Esophagus muscularis mucosa (tissue), 4 donors: ENCODE data around the gene KRTAP16-1. TPM values are rescaled to one million over a fixed set of nuclear protein-coding genes. Genes with fewer than 3 reads are reported as not detected.
"Not testable (repeated sequence)": the region's sequence is repeated elsewhere in the genome, so short reads cannot be mapped to it uniquely, and the experiment has no call there.

ENCODE experiments used
- DNase-seq: peaks from one replicate; pipeline ENCODE4 v3.0.0-alpha.2; 2017; ENCODE audit errors: extremely low spot score
- H3K27ac ChIP-seq, 4 donors: fragments of 200-600 bp; sonication (generic); replicated peaks in 1 of 4; 1 replicate in 3 of 4; 2 replicates in 1 of 4; pipeline ENCODE4 v1.5.1; 2016 to 2019; ENCODE audit warnings: mild to moderate bottlenecking in 1 of 4
- H3K27me3 ChIP-seq, 4 donors: fragments of 200-600 bp; sonication (generic); one replicate each; pipeline versions ENCODE4 v1.5.1 to v1.6.0; 2016 to 2019
- H3K36me3 ChIP-seq, 4 donors: fragments of 200-600 bp; sonication (generic); one replicate each; pipeline ENCODE4 v1.5.1; 2016 to 2019
- H3K4me1 ChIP-seq, 4 donors: fragments of 200-600 bp; sonication (generic); one replicate each; pipeline ENCODE4 v1.5.1; 2016 to 2019
- H3K4me3 ChIP-seq, 4 donors: fragments of 200-600 bp; sonication (generic); 1 replicate in 2 of 4; 2 replicates in 2 of 4; pipeline ENCODE4 v1.5.1; 2016 to 2019; ENCODE audit warnings: mild to moderate bottlenecking in 4 of 4, moderate library complexity in 1 of 4
- H3K9me3 ChIP-seq, 4 donors: fragments of 200-600 bp; sonication (generic); 1 replicate in 3 of 4; 2 replicates in 1 of 4; pipeline ENCODE4 v1.5.1; 2016 to 2019
- EP300 ChIP-seq: sonication (generic); formaldehyde crosslinking; IDR thresholded peaks from one replicate; pipeline ENCODE4 v1.6.1; 2017; ENCODE audit warnings: antibody characterized with exemption
- POLR2A ChIP-seq: fragments of 450-650 bp; IDR thresholded peaks from one replicate; pipeline ENCODE4 v1.6.1; 2017; ENCODE audit warnings: antibody characterized with exemption, moderate library complexity, mild to moderate bottlenecking, low read depth
- POLR2AphosphoS5 ChIP-seq, 2 donors: sonication (generic); formaldehyde crosslinking; IDR thresholded peaks; one replicate each; pipeline ENCODE4 v1.6.1; 2017; ENCODE audit warnings: antibody characterized with exemption in 2 of 2
- WGBS: methylation state at CpG from one replicate; pipeline ENCODE4 v1.1.5; 2018; 5-methylcytosine and 5-hydroxymethylcytosine counted together
- intact Hi-C: fragments of 100-400 bp; cut with DNase I; formaldehyde crosslinking; loops from one replicate; pipeline ENCODE4 v1.15.1; 2023
- total RNA-seq, 4 donors: library from RNA; depleted of rRNA; stranded (reverse); fragments of >200 nt; gene quantifications; one replicate each; pipeline versions ENCODE4 v1.1.0 to v1.2.1, GENCODE V29; 2016
- TF ChIP-seq, protein P1 (sequence below), 3 experiments: fragments of 200-600 bp in 2 of 3; fragments of 450-650 bp in 1 of 3; sonication (generic) in 2 of 3; IDR thresholded peaks; one replicate each; pipeline ENCODE4 v1.5.1; 2017 to 2019; ENCODE audit warnings: antibody characterized with exemption in 3 of 3, mild to moderate bottlenecking in 2 of 3, moderate library complexity in 1 of 3

Gene KRTAP16-1
- total RNA-seq, 4 donors from 2014 or later, result not detected

DNA sequence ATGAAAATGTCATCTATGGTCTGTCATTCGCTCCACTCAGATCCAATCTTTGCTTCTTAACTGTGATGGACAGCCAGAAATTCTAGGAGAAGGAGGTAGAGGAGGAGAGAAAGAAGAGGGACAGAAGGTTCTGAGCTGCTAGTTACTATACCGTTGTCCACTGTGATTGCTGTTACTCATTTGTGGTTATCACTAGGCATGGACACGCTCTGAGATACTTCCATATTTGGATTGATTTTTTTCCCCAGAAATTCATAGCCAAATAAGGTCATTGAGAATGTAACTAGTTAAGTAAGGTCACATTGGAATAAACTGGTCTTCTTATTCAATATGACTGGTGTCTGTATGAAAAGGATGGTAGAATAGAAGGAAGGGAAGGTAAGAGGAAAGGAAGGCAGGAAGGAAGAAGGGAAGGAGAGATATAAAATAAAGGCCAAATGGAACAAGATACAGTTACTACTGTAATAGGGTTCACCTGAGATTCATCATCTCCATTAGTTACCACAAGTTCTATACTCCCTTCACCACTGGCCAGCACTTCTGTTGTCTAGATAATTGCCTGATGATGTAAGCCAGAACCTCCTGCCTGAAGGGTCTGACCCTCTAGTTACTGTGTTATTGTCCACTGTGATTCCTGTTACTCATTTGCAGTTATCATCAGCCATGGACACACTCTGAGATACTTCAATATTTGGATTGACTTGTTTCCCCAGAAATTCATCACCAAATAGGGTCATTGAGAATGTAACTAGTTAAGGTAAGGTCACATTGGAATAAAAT lies 30.7 kb downstream of the KRTAP16-1 start:
- TF ChIP-seq POLR2A (no peak), POLR2AphosphoS5 (IDR thresholded peaks at IDR 0.05) (no peak), EP300 (no peak)
- TF ChIP-seq, protein P1, sequence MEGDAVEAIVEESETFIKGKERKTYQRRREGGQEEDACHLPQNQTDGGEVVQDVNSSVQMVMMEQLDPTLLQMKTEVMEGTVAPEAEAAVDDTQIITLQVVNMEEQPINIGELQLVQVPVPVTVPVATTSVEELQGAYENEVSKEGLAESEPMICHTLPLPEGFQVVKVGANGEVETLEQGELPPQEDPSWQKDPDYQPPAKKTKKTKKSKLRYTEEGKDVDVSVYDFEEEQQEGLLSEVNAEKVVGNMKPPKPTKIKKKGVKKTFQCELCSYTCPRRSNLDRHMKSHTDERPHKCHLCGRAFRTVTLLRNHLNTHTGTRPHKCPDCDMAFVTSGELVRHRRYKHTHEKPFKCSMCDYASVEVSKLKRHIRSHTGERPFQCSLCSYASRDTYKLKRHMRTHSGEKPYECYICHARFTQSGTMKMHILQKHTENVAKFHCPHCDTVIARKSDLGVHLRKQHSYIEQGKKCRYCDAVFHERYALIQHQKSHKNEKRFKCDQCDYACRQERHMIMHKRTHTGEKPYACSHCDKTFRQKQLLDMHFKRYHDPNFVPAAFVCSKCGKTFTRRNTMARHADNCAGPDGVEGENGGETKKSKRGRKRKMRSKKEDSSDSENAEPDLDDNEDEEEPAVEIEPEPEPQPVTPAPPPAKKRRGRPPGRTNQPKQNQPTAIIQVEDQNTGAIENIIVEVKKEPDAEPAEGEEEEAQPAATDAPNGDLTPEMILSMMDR (IDR thresholded peaks at IDR 0.05), result no peak
- Histone ChIP-seq H3K4me3 (no peak overlapping the region), H3K27ac (no peak overlapping the region), H3K4me1 (no peaks in the 10 kb centered on the region), H3K9me3 (no peaks in the 10 kb centered on the region), H3K36me3 (no peaks in the 10 kb centered on the region), H3K27me3 (peaks cover 0 to 10% (median 2%) of the 10 kb centered on the region in 4 donors)
- no peak for DNase-seq
- WGBS, result 85% methylated on average over 3 of the region's 3 CpGs
- intact Hi-C loops, result no loop called here

DNA sequence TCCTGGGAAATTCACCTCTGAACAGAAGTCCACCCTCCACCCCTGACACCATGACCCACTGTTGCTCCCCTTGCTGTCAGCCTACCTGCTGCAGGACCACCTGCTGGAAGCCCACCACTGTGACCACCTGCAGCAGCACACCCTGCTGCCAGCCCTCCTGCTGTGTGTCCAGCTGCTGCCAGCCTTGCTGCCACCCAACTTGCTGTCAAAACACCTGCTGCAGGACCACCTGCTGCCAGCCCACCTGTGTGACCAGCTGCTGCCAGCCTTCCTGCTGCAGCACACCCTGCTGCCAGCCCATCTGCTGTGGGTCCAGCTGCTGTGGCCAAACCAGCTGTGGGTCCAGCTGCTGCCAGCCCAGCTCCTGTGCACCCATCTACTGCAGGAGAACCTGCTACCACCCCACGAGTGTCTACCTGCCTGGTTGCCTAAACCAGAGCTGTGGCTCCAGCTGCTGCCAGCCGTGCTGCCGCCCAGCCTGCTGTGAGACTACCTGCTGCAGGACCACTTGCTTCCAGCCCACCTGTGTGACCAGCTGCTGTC lies 33.4 kb downstream of the KRTAP16-1 start, which contains the start of gene KRTAP9-7:
Gene KRTAP9-7, plus strand, starts transcription at position 51 of the 543 bp plus-strand sequence. Its CDS starts 0 bp downstream, at position 51.
- DNase-seq, H3K27me3 ChIP-seq, H3K27ac ChIP-seq, intact Hi-C loops, H3K4me3 ChIP-seq, H3K4me1 ChIP-seq, H3K36me3 ChIP-seq, H3K9me3 ChIP-seq: not testable (repeated sequence)
- WGBS, result 89% methylated on average over 3 of the region's 3 CpGs

DNA sequence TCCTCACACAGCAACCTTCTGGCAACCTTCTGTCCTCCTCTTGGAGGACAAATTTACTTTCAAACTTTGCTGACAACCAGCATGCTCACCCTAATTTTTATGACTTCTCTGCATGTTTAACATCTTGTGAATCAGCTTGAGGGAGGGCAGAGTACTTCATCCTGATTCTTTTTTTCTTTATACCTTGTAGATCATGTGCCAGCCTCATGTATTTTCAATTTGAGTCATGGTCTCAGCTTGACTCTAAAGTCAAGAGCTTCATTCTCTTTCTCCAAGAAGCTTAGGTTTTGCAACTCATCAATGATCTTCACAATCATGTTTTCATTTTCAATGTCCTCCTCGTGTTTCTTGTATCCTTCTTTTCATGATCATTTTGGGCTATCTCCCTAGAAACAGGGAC lies 37.3 kb downstream of the KRTAP16-1 start:
- no peak overlapping the region for H3K4me3 ChIP-seq
- TF ChIP-seq POLR2A, result no peak
- no peak for TF ChIP-seq EP300
- TF ChIP-seq, protein P1 (IDR thresholded peaks at IDR 0.05), result no peak
- TF ChIP-seq POLR2AphosphoS5 (IDR thresholded peaks at IDR 0.05), result no peak
- intact Hi-C loops, result no loop called here
- H3K27me3 ChIP-seq, result peaks cover 0 to 10% (median 0%) of the 10 kb centered on the region in 4 donors
- no peaks in the 10 kb centered on the region for H3K36me3 ChIP-seq
- DNase-seq, result no peak
- H3K4me1 ChIP-seq, result no peaks in the 10 kb centered on the region
- H3K9me3 ChIP-seq, result no peaks in the 10 kb centered on the region
- 88% methylated on average over 1 of the region's 1 CpG for WGBS
- H3K27ac ChIP-seq, result no peak overlapping the region

DNA sequence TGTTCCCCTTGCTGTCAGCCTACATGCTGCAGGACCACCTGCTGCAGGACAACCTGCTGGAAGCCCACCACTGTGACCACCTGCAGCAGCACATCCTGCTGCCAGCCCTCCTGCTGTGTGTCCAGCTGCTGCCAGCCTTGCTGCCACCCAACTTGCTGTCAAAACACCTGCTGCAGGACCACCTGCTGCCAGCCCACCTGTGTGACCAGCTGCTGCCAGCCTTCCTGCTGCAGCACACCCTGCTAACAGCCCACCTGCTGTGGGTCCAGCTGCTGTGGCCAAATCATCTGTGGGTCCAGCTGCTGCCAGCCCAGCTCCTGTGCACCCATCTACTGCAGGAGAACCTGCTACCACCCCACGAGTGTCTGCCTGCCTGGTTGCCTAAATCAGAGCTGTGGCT lies 37.8 kb downstream of the KRTAP16-1 start:
- H3K27ac ChIP-seq, H3K9me3 ChIP-seq, H3K36me3 ChIP-seq, H3K4me3 ChIP-seq, intact Hi-C loops, H3K27me3 ChIP-seq, H3K4me1 ChIP-seq, DNase-seq: not testable (repeated sequence)
- no CpG with 5 or more reads among the region's 1 CpG for WGBS

DNA sequence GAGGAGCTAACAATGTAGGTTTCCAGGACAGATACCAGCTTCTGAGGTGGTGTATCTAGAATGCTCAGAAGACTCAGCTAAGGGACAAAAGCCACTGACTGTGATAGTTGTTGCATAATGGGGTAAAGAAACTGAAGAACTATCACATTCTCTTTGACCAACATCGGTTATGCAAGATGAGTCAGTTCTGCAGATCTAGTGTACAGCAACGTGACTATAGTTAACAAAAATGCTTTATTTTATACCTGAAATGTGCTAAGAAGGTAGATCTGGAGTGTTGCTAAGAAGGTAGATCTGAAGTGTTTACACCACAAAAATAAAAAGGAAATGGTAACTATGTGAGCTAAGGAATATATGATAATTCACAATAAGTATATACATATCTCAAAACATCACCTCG lies 41.4 kb downstream of the KRTAP16-1 start:
- H3K4me1 ChIP-seq, result no peaks in the 10 kb centered on the region
- DNase-seq, result no peak
- intact Hi-C loops, result no loop called here
- H3K36me3 ChIP-seq, result no peaks in the 10 kb centered on the region
- WGBS, result 72% methylated on average over 3 of the region's 3 CpGs
- H3K4me3 ChIP-seq, result no peak overlapping the region
- H3K9me3 ChIP-seq, result no peaks in the 10 kb centered on the region
- peaks cover 0 to 6% (median 0%) of the 10 kb centered on the region in 4 donors for H3K27me3 ChIP-seq
- TF ChIP-seq, protein P1 (IDR thresholded peaks at IDR 0.05), result no peak
- no peak for TF ChIP-seq POLR2AphosphoS5 (IDR thresholded peaks at IDR 0.05)
- TF ChIP-seq EP300, result no peak
- H3K27ac ChIP-seq, result no peak overlapping the region
